NOMO-1 treated with dmso at 0.1 percent for 144 hours (cell line): ENCODE data around the gene UBE2L3.
A peak's percentile ranks its signal among the peaks of the same experiment; 100 is the strongest.

Experiments used
- DNase-seq: peaks from one replicate; lab custom pipeline; 2025; ENCODE audit not compliant: unreplicated experiment; lab: John Stamatoyannopoulos, UW

The UBE2L3 gene

GRCh38 chr22:21669026-21669425 is 101.5 kb downstream of the UBE2L3 start:
- no peak for DNase-seq

GRCh38 chr22:21672107-21672629 is 104.7 kb downstream of the UBE2L3 start:
- DNase-seq, result peak; percentile 24
